Astrocyte (in vitro differentiated cells and primary cell): ENCODE measurements around the gene NLRX1. TPM values are rescaled to one million over a fixed set of nuclear protein-coding genes. Genes with fewer than 3 reads are reported as not detected.

Experiments used
- DNase-seq: peaks from one replicate; pipeline ENCODE4 v3.0.0-alpha.2; 2010; ENCODE audit warnings: low read depth
- FAIRE-seq: peaks from 2 replicates; lab custom pipeline; 2011; peaks lifted over from hg19 to GRCh38; lab: Jason Lieb, UNC
- H2AFZ ChIP-seq: 2 replicates; pipeline ENCODE4 v1.6.0; 2012; ENCODE audit warnings: low read depth, low read length, inconsistent platforms
- H3K27ac ChIP-seq: 2 replicates; pipeline ENCODE4 v1.5.1; 2011; ENCODE audit warnings: low read depth, low read length, inconsistent platforms
- H3K27me3 ChIP-seq: 2 replicates; pipeline ENCODE4 v1.6.0; 2011; ENCODE audit warnings: low read length, inconsistent platforms; ENCODE audit not compliant: insufficient read depth
- H3K36me3 ChIP-seq: 2 replicates; pipeline ENCODE4 v1.5.1; 2011; ENCODE audit warnings: low read length, inconsistent platforms; ENCODE audit not compliant: insufficient read depth
- H3K4me1 ChIP-seq: 2 replicates; pipeline ENCODE4 v1.5.1; 2011; ENCODE audit warnings: low read length, inconsistent platforms; ENCODE audit not compliant: insufficient read depth
- H3K4me2 ChIP-seq: 2 replicates; pipeline ENCODE4 v1.6.0; 2012; ENCODE audit warnings: low read length, inconsistent platforms
- H3K4me3 ChIP-seq: 2 replicates; pipeline ENCODE4 v1.5.1; 2011; ENCODE audit warnings: low read depth, mild to moderate bottlenecking, low read length, inconsistent platforms; ENCODE audit not compliant: insufficient read depth
- H3K79me2 ChIP-seq: 2 replicates; pipeline ENCODE4 v1.6.0; 2012; ENCODE audit warnings: mild to moderate bottlenecking, low read length, inconsistent platforms; ENCODE audit not compliant: insufficient read depth
- H3K9ac ChIP-seq: 2 replicates; pipeline ENCODE4 v1.6.0; 2012; ENCODE audit warnings: mild to moderate bottlenecking, low read length, inconsistent platforms
- H3K9me3 ChIP-seq: 2 replicates; pipeline ENCODE4 v1.5.1; 2012; ENCODE audit warnings: low read depth, mild to moderate bottlenecking, low read length, inconsistent platforms; ENCODE audit not compliant: insufficient read depth
- H4K20me1 ChIP-seq: 2 replicates; pipeline ENCODE4 v1.6.0; 2012; ENCODE audit warnings: low read length, inconsistent platforms; ENCODE audit not compliant: insufficient read depth
- H3K27ac Mint-ChIP-seq: one replicate; pipeline ENCODE4 v1.8.0; 2021; ENCODE audit warnings: mild to moderate bottlenecking, mixed read lengths; ENCODE audit not compliant: unreplicated experiment
- H3K27me3 Mint-ChIP-seq: one replicate; pipeline ENCODE4 v1.8.0; 2021; ENCODE audit warnings: low read depth, mixed read lengths; ENCODE audit not compliant: unreplicated experiment
- H3K36me3 Mint-ChIP-seq: one replicate; pipeline ENCODE4 v1.8.0; 2021; ENCODE audit warnings: low read depth, mixed read lengths; ENCODE audit not compliant: unreplicated experiment
- H3K4me1 Mint-ChIP-seq: one replicate; pipeline ENCODE4 v1.8.0; 2021; ENCODE audit warnings: low read depth, mixed read lengths; ENCODE audit not compliant: unreplicated experiment
- H3K4me3 Mint-ChIP-seq: one replicate; pipeline ENCODE4 v1.8.0; 2021; ENCODE audit warnings: mild to moderate bottlenecking, moderate library complexity, mixed read lengths; ENCODE audit not compliant: unreplicated experiment
- H3K9me3 Mint-ChIP-seq: one replicate; pipeline ENCODE4 v1.8.0; 2021; ENCODE audit warnings: mild to moderate bottlenecking, mixed read lengths; ENCODE audit not compliant: unreplicated experiment
- EZH2 ChIP-seq: IDR thresholded peaks from 2 replicates; pipeline ENCODE4 v1.6.1; 2012; ENCODE audit warnings: mild to moderate bottlenecking, low read length, inconsistent platforms; ENCODE audit not compliant: insufficient read depth
- total RNA-seq: library from RNA; stranded (reverse); gene quantifications from 2 replicates; pipeline ENCODE4 v1.2.1, GENCODE V29; 2021
- TF ChIP-seq, protein P1 (sequence below): IDR thresholded peaks from 2 replicates; pipeline ENCODE4 v1.5.1; 2011; ENCODE audit warnings: low read depth, mild to moderate bottlenecking, inconsistent platforms, low read length, moderate library complexity; ENCODE audit not compliant: insufficient read depth

Gene NLRX1
- total RNA-seq, 1 donor from 2014 or later, result 6.3 TPM

DNA sequence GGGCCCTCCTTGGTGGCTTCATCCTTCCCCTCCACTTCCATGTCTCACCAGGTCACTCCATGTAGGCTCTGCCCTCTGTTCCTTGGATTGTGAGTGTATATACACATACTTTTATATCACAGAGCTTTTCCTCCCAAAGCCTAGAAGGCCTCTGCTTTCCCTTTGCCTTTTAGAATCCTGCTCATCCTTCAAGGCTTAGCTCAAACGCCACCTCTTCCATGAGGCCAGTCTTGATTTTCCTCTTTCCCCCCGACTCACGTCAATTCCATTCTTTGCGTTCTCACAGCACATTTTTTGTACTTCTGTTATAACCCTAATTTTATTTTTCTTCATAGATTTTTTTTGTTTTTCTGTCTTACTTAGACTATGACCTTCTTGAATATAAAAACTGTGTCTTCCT is 15.9 kb upstream of the NLRX1 start:
- H3K4me1 ChIP-seq, result peaks cover 9% of the 10 kb centered on the region
- Mint-ChIP-seq H3K27me3 (peaks cover 63% of the 10 kb centered on the region), H3K36me3 (peaks cover 2% of the 10 kb centered on the region), H3K4me1 (no peaks in the 10 kb centered on the region), H3K9me3 (peaks cover 2% of the 10 kb centered on the region), H3K4me3 (no peak overlapping the region), H3K27ac (no peak overlapping the region)
- no peak overlapping the region for H3K4me3 ChIP-seq
- FAIRE-seq (no peak), DNase-seq (no peak)
- H4K20me1 ChIP-seq, result no peaks in the 10 kb centered on the region
- H3K27ac ChIP-seq, result no peak overlapping the region
- H3K36me3 ChIP-seq, result no peaks in the 10 kb centered on the region
- H3K27me3 ChIP-seq, result peaks cover 13% of the 10 kb centered on the region
- no peak overlapping the region for H3K9ac ChIP-seq
- no peaks in the 10 kb centered on the region for H3K79me2 ChIP-seq
- no peaks in the 10 kb centered on the region for H3K9me3 ChIP-seq
- H3K4me2 ChIP-seq, result no peak overlapping the region
- TF ChIP-seq EZH2, result no peak
- TF ChIP-seq, protein P1, sequence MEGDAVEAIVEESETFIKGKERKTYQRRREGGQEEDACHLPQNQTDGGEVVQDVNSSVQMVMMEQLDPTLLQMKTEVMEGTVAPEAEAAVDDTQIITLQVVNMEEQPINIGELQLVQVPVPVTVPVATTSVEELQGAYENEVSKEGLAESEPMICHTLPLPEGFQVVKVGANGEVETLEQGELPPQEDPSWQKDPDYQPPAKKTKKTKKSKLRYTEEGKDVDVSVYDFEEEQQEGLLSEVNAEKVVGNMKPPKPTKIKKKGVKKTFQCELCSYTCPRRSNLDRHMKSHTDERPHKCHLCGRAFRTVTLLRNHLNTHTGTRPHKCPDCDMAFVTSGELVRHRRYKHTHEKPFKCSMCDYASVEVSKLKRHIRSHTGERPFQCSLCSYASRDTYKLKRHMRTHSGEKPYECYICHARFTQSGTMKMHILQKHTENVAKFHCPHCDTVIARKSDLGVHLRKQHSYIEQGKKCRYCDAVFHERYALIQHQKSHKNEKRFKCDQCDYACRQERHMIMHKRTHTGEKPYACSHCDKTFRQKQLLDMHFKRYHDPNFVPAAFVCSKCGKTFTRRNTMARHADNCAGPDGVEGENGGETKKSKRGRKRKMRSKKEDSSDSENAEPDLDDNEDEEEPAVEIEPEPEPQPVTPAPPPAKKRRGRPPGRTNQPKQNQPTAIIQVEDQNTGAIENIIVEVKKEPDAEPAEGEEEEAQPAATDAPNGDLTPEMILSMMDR, result no peak
- H2AFZ ChIP-seq, result no peak overlapping the region

DNA sequence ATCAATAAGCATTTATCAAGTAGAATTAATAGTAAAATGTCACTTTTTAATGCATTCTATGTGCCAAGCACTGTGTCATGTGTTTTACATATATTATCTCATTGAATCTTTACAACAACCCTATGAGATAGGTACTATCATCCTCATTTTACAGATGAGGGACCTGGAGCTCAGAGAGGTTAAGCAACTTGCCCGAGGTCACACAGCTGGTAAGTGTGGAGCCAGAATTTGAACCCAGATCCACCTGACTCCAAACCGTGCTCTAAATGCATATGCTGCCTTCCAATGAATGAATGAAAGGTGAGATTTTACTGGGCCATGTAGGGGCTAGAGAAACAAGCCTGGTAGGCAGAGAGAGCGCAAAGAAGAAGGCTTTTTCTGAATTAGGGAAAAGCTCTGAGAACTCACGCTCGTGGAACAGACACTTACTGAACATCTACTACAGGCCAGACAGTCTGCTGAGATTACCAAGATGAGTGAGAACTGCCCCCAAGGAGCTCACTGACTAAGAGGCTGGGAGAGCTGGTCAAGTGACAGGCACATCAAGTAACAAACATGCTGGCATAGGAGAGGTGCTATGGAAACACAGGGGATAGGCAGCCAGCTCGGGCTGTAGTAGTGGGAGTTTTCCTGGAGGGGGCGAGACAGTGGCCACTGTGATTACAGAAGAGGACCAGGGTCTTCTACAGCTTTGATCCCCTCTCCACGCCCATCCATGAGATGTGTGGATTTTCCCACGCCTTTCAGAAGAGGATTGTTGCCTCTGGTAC is 15.3 kb upstream of the NLRX1 start:
- peaks cover 2% of the 10 kb centered on the region for H3K9me3 Mint-ChIP-seq
- no peak overlapping the region for H3K4me3 Mint-ChIP-seq
- FAIRE-seq (no peak), DNase-seq (no peak)
- Histone ChIP-seq H4K20me1 (no peaks in the 10 kb centered on the region), H3K4me1 (peaks cover 9% of the 10 kb centered on the region), H3K27ac (no peak overlapping the region), H3K27me3 (peaks cover 8% of the 10 kb centered on the region), H3K36me3 (no peaks in the 10 kb centered on the region), H3K9ac (no peak overlapping the region), H3K9me3 (no peaks in the 10 kb centered on the region), H3K79me2 (no peaks in the 10 kb centered on the region), H2AFZ (no peak overlapping the region), H3K4me2 (no peak overlapping the region), H3K4me3 (no peak overlapping the region)
- H3K36me3 Mint-ChIP-seq, result peaks cover 2% of the 10 kb centered on the region
- peaks cover 57% of the 10 kb centered on the region for H3K27me3 Mint-ChIP-seq
- no peak overlapping the region for H3K27ac Mint-ChIP-seq
- H3K4me1 Mint-ChIP-seq, result no peaks in the 10 kb centered on the region
- TF ChIP-seq, protein P1, result no peak
- TF ChIP-seq EZH2, result no peak

DNA sequence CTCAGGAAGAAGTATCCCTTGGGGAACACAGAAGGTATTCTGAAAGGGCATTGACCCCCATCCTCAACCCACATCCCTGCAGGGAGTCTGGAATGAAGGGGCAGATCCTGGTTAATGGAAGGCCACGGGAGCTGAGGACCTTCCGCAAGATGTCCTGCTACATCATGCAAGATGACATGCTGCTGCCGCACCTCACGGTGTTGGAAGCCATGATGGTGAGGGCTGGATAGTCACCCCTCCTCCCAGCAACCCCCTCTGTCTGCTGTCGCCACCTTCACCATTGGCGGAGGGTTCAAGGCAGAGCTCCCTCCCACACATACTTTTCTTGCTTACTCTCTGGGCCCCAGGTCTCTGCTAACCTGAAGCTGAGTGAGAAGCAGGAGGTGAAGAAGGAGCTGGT is 14.3 kb upstream of the NLRX1 start:
- DNase-seq (no peak), FAIRE-seq (no peak)
- Histone ChIP-seq H3K9ac (no peak overlapping the region), H4K20me1 (no peaks in the 10 kb centered on the region), H3K27me3 (peaks cover 4% of the 10 kb centered on the region), H3K79me2 (no peaks in the 10 kb centered on the region), H2AFZ (no peak overlapping the region), H3K9me3 (no peaks in the 10 kb centered on the region), H3K4me1 (peaks cover 4% of the 10 kb centered on the region), H3K4me3 (no peak overlapping the region), H3K4me2 (no peak overlapping the region), H3K27ac (no peak overlapping the region), H3K36me3 (no peaks in the 10 kb centered on the region)
- H3K27ac Mint-ChIP-seq, result no peak overlapping the region
- no peaks in the 10 kb centered on the region for H3K4me1 Mint-ChIP-seq
- H3K36me3 Mint-ChIP-seq, result peaks cover 2% of the 10 kb centered on the region
- H3K27me3 Mint-ChIP-seq, result peaks cover 59% of the 10 kb centered on the region
- TF ChIP-seq, protein P1, result no peak
- no peak for TF ChIP-seq EZH2
- peaks cover 2% of the 10 kb centered on the region for H3K9me3 Mint-ChIP-seq
- no peak overlapping the region for H3K4me3 Mint-ChIP-seq
